Measurements from ENCODE around the gene CDC27.
A peak's percentile ranks its signal among the peaks of the same experiment; 100 is the strongest.
"Not testable (repeated sequence)": the region's sequence is repeated elsewhere in the genome, so short reads cannot be mapped to it uniquely, and the experiment has no call there.

Gene CDC27

DNA sequence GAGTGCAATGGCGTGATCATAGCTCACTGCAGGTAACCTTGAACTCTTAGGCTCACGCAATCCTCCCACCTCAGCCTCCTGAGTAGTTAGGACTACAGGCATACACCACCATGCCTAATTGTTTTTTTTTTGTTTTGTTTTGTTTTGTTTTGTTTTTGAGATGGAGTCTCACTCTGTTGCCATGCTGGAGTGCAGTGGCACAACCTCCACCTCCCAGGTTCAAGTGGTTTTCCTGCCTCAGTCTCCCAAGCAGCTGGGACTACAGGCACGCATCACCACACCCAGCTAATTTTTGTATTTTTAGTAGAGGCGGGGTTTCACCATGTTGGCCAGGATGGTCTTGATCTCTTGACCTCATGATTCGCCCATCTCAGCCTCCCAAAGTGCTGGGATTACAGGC is 54.7 kb downstream of the CDC27 start:
- not testable (repeated sequence) for DNase-seq (ENCODE audit: low spot score)

DNA sequence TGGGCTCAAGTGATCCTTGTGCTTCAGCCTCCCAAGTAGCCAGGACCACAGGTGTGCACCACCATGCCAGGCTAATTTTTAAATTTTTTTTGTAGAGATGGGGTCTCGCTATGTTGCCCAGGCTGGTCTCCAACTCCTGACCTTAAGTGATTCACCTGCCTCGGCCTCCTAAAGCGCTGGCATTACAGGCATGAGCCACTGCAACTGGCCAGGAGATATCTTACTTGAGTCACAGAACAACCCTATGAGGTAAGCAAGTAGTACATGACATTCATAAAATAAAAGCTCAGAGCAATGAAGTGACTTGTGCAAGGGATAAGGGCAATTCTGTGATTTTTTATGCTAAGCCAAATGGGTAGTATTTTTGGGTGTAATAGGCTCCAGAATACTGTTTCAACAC is 57.3 kb downstream of the CDC27 start:
- no peak for DNase-seq (ENCODE audit: low spot score)

DNA sequence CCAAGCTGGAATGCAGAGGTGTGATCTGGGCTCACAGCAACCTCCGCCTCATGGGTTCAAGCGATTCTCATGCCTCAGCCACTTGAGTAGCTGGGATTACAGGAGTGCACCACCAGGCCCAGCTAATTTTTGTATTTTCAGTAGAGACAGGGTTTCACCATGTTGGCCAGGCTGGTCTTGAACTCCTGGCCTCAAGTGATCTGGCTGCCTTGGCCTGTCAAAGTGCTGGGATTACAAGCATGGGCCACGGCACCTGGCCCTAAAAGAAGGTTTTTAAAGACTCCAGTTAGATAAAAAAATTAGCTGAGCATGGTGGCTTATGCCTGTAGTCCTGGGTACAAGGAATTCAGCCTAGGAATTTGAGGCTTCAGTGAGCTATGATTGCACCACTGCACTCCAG is 62.3 kb downstream of the CDC27 start:
- not testable (repeated sequence) for DNase-seq (ENCODE audit: low spot score)

- DNase-seq (ENCODE audit: low spot score), result not testable (repeated sequence)
Measured at GRCh38 chr17:47123262-47123661, 65.8 kb downstream of the CDC27 start.

- DNase-seq (ENCODE audit: low spot score), result no peak
Measured at GRCh38 chr17:47120521-47121095, 68.5 kb downstream of the CDC27 start.

DNA sequence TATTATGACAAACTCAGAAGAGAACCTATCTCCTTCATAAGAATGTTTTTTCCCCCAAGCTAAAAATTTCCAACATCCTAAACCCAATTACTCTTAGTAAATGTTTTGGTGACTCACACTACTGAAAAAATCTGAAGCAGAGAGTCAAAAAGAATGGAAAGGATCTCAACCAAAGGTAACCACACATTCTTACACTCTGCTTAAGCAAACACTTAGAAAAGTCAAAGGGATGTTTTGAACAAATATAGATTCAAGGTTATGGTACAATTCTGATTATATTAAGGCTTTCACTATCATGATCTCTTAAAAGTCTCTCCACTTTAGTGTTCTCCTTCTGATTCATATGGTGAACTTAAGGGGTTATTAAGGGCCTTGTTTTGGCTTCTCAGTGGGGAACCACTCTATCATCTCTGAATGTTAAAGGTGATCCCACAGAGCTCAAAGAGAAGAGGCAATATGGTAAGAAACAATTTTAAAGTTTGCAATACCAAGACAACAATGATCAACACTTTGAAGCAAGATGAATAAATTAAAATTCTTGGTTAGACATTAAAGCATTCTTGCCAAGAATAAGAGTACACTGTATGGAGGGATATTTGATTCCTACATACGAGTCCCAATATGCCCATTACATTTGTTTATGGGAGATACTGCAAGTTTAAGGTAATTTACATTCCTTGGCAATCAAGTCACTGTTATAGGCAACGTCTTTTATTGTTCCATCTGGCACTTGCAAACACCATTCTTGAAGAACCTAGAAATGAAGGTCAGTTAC is 69.2 kb downstream of the CDC27 start:
- DNase-seq (ENCODE audit: low spot score), result no peak

DNA sequence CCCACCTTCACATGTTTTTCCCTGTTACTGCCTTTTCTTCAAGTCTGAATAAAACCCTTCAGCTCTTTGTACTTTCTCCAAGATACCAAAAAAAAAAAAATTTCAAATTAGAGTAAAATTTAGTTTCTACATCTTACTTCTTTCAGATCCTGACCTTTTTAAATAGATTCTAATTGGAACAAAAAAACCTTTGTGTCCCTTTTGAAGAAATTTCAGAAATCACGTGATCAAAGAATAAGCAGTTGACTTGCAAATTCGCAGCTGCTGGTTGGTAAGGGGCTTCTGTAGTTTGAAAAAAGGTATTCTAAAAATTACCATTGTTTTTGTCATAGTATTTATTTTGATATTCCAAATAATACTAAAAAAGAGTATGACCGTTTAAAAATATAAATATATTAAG is 71.7 kb downstream of the CDC27 start:
- DNase-seq (ENCODE audit: low spot score), result no peak

- no peak for DNase-seq (ENCODE audit: low spot score)
Measured at GRCh38 chr17:47106130-47106529, 83.0 kb downstream of the CDC27 start.

- not testable (repeated sequence) for DNase-seq (ENCODE audit: low spot score)
Measured at GRCh38 chr17:47105246-47105645, 83.8 kb downstream of the CDC27 start.

- DNase-seq (ENCODE audit: low spot score), result no peak
Measured at GRCh38 chr17:47102914-47103313, 86.2 kb downstream of the CDC27 start.

GRCh38 chr17:47099987-47100711 is 88.9 kb downstream of the CDC27 start:
- peak; percentile 87 for DNase-seq (ENCODE audit: low spot score)

DNA sequence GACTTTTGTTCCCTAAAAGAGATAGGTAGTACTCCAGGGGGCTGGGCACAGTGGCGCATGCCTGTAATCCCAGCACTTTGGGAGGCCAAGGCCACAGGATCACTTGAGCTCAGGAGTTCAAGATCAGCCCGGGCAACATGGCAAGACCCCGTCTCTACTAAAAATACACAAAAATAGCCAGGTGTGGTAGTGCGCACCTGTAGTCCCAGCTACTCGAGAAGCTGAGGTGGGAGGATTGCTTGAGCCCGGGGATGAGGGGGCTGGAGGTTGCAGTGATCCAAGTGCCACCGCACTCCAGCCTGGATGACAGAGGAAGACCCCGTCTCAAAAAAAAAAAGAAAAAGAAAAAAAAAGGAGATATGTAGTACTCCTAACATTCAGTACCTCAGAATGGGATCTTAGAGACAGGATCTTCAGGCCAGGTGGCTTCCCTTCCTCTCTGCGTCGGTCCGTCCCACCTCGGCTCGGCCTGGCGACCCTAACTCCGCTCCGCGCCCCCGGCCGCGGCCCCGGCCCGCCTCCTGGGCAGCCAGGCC is 89.6 kb downstream of the CDC27 start:
- no peak for DNase-seq (ENCODE audit: low spot score)

DNA sequence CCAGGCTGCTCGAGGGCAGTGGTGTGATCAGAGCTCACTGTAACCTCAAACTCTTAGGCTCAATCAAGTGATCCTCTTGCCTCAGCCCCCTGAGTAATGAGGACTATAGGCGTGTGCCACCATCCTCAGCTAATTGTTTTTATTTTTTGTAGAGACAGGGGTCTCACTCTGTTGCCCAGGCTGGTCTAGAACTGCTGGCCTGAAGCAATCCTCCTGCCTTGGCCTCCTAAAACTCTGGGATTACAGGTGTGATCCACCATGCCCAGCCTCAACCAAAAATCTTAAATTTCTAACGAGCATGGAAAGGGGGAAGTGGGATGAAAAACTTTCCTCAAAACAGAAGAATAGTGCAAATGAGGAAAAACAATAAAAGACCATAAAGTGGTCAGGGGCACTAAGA is 92.8 kb downstream of the CDC27 start:
- DNase-seq (ENCODE audit: low spot score), result no peak

GRCh38 chr17:47095268-47095667 is 93.8 kb downstream of the CDC27 start:
- no peak for DNase-seq (ENCODE audit: low spot score)

DNA sequence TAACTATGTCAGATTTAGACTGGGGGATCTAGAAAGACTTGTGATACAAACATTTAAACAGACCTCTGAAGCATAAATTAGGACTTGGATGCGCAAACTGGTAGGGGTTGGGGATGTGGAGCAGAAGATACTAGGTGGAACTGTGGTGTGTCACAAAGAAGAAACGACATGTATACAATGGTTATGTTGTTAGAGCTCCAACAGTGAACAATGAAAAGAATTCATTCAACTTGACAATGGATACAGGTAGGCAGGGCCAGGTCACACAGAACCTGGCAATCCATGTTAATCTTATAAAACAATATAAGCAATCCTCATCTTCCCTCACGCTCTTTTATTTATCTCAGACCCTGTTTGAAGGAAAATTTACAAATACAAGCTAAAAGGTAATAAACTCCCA is 102.0 kb downstream of the CDC27 start:
- no peak for DNase-seq (ENCODE audit: low spot score)

GRCh38 chr17:47085736-47086135 is 103.4 kb downstream of the CDC27 start:
- DNase-seq (ENCODE audit: low spot score), result no peak

DNA sequence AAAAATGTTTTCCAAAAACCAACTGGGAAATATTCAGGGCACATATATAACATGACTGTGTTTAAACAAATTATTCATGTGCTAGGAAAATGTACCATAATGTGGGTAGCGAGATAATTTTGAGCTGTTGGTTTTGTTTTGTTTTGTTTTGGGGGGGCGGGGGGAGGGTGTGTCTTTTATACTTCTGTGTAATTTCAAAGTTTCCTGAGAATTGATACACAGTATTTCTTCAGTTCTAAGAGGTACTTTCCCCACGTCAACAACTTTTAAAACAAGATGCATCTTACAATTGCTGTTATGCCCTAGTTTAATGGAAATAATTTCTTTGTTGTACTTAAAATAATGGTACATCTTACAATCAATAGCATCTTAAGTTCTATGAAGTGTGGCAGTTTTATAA is 110.3 kb downstream of the CDC27 start:
- no peak for DNase-seq (ENCODE audit: low spot score)

DNA sequence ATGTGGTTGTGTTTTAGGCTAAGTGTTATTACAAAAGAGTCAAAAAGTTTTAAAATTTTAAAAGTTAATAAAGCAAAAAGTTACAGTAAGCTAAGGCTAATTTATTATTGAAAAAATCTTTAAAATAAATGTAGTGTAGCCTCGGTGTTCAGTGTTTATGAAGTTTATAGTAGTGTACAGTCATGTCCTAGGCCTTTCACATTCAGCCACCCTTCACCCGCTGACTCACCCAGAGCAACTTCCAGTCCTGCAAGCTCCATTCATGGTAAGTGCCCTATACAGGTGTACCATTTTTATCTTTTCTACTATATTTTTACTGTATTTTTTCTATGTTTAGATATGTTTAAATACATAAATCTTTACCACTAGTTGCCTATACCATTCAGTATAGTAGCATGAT is 111.5 kb downstream of the CDC27 start:
- peak; percentile 18 for DNase-seq (ENCODE audit: low spot score)

- DNase-seq (ENCODE audit: low spot score), result no peak
Measured at GRCh38 chr17:47076171-47076570, 112.9 kb downstream of the CDC27 start.

- DNase-seq (ENCODE audit: low spot score), result not testable (repeated sequence)
Measured at GRCh38 chr17:47074361-47074760, 114.7 kb downstream of the CDC27 start.

DNA sequence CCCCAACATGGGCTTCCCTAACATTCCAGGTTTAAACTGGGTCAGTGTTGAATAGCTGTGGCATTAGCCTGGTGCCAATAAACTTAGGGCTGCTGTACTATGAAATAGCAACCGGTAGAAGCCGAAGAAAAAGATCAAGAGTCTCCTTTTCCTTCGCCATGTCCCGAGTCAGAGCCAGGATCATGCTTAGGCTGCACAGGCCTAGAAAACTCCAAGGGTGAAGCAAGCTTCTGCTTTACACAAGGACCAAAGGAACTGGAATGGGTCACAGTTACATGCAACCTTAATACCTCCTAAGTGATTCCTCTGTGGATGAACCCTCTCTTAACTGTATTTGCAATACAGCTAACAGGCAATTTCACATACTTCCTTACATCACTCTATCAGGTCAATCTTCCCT is 115.5 kb downstream of the CDC27 start:
- DNase-seq (ENCODE audit: low spot score), result not testable (repeated sequence)

DNA sequence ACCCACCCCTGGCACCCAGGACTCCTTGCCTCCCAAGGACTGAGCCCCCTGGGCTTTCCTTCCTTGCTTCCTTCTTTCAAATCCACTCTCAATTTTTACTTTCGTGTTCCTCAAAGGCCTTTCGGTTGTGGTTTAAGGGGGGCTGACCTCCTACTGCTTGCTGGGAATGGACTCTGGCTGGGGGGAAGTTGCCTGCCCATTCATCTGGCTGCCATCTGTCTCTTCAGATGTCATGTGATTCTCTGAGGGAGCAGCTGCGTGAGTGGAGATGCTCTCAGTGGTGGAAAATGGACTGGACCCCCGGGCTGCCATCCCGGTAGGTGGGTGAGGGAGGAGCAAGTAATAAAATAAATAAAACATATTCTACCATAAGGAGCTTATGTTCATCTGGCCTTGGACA is 116.2 kb downstream of the CDC27 start:
- DNase-seq (ENCODE audit: low spot score), result no peak

DNA sequence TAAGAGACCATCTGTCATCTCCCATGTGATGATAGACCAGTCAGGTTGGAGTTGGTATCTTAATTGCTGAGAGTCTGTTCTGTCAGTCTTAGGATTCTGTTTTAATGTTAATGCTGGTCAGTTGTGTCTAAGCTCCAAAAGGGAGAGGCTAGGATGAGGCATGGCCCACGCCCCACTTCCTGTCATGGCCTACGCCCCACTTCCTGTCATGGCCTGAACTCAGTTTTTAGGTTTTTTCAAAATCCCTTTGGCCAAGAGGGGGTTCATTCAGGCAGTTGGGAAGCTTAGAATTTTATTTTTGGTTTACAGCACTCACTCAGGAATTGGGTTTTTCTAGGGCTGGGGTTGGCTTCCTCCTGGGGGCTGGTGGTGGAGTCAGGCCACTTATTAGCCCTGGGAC is 117.9 kb downstream of the CDC27 start:
- DNase-seq (ENCODE audit: low spot score), result not testable (repeated sequence)
